ENCODE measurements around the gene DALRD3. TPM values are rescaled to one million over a fixed set of nuclear protein-coding genes. Genes with fewer than 3 reads are reported as not detected.
A peak's percentile ranks its signal among the peaks of the same experiment; 100 is the strongest.

DALRD3 gene
- total RNA-seq, 5 donors from 2014 or later (not counting 1 experiment from before 2014, with no cell fraction given), result 20.8 to 35.1 (median 30.3) TPM

- H3K9me3 Mint-ChIP-seq, result no peaks in the 10 kb centered on the region
- POLR2A ChIA-PET, result interaction anchor here in 1 of 2 donors (1.1 kb wide), 1 partner anchor 13 kb away, joined by 4 read pairs; no protein-coding TSS in a partner anchor
- DNase-seq, result no peak
These were observed 3.3 kb downstream of the DALRD3 start for GRCh38 chr3:49015072-49015471.

DNA sequence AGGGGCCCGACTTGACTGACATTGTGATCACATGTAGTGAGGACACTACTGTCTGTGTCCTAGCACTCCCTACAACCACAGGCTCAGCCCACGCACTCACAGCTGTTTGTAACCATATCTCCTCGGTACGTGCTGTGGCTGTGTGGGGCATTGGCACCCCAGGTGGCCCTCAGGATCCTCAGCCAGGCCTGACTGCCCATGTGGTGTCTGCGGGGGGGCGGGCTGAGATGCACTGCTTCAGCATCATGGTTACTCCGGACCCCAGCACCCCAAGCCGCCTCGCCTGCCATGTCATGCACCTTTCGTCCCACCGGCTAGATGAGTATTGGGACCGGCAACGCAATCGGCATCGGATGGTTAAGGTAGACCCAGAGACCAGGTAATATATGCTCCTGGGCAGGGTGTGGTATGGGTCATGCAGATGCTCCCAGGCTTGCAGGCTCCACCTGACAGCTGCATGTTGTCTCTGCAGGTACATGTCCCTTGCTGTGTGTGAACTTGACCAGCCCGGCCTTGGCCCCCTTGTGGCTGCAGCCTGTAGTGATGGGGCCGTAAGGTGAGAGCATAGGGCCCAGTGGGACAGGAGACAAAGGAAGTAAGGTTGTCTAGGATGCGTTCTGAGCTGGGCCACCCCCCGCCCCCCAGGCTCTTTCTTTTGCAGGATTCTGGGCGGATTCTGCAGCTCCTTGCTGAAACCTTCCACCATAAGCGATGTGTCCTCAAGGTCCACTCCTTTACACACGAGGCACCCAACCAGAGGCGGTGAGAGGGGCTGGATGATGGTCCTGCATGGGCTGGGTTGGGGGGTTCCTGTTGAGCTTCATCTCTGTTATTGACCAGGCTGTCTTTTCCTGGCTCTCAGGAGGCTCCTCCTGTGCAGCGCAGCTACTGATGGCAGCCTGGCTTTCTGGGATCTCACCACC lies 4.4 kb downstream of the DALRD3 start:
- Histone ChIP-seq H3K36me3 (ENCODE audit: control insufficient read depth in 2 of 2, extremely low read depth in 1 of 2, insufficient read depth in 1 of 2, low read length in 1 of 2) (peaks cover 36 to 44% of the 10 kb centered on the region in 2 donors), H3K27ac (ENCODE audit: low read length) (no peak overlapping the region), H3K27me3 (replicated peaks in 1 of 2; ENCODE audit: control insufficient read depth in 2 of 2, extremely low read depth in 1 of 2, insufficient read depth in 2 of 2, low read length in 1 of 2) (no peaks in the 10 kb centered on the region), H3K4me3 (ENCODE audit: control insufficient read depth in 1 of 2, extremely low read depth in 1 of 2, low read length in 1 of 2) (no peak overlapping the region), H3K4me1 (ENCODE audit: control insufficient read depth in 1 of 2, extremely low read depth in 1 of 2, insufficient read depth in 2 of 2, low read length in 2 of 2) (peaks cover 4 to 25% of the 10 kb centered on the region in 2 experiments), H3K9me3 (no peaks in the 10 kb centered on the region)
- ChIA-PET POLR2A (interaction anchor here (0.5 to 1.1 kb wide), 4 partner anchors 14 to 285 kb away, joined by 3 to 7 read pairs (median 5); no protein-coding TSS in a partner anchor), CTCF (interaction anchor here (0.9 to 4.2 kb wide), 4 partner anchors 22 to 27 kb away, joined by 4 to 11 read pairs (median 5); no protein-coding TSS in a partner anchor)
- DNase-seq (peak in 17 of 35 experiments; percentile 19 to 60 (median 37)), ATAC-seq (replicated peaks in 1 of 4) (peak; percentile 26 to 36 (median 31))
- no peaks in the 10 kb centered on the region for H3K27me3 Mint-ChIP-seq
- no peak overlapping the region for H3K27ac Mint-ChIP-seq
- no peak overlapping the region for H3K4me3 Mint-ChIP-seq
- peaks cover 23 to 37% (median 28%) of the 10 kb centered on the region in 3 donors for H3K4me1 Mint-ChIP-seq
- H3K9me3 Mint-ChIP-seq, result no peaks in the 10 kb centered on the region
- 84% methylated on average over 18 of the region's 24 CpGs for WGBS (ENCODE audit: insufficient coverage)
- peaks cover 20% of the 10 kb centered on the region for H3K36me3 Mint-ChIP-seq

More at GRCh38 chr3:49015072-49015471, 3.3 kb downstream of the DALRD3 start:
- no peak overlapping the region for H3K27ac ChIP-seq (ENCODE audit: low read length)
- Mint-ChIP-seq H3K27me3 (no peaks in the 10 kb centered on the region), H3K36me3 (peaks cover 20% of the 10 kb centered on the region), H3K4me1 (peaks cover 26 to 39% (median 32%) of the 10 kb centered on the region in 3 donors), H3K27ac (peak overlapping the region in 1 of 2 donors; percentile 11), H3K4me3 (no peak overlapping the region)
- H3K4me3 ChIP-seq (ENCODE audit: control insufficient read depth in 1 of 2, extremely low read depth in 1 of 2, low read length in 1 of 2), result no peak overlapping the region
- H3K4me1 ChIP-seq (ENCODE audit: control insufficient read depth in 1 of 2, extremely low read depth in 1 of 2, insufficient read depth in 2 of 2, low read length in 2 of 2), result peaks cover 8 to 35% of the 10 kb centered on the region in 2 experiments
- CTCF ChIA-PET, result interaction anchor here in 1 of 2 donors (1.0 to 2.6 kb wide), 3 partner anchors 8 to 28 kb away, joined by 3 to 5 read pairs (median 4); partner anchors contain the start of gene WDR6
- no peak for ATAC-seq (replicated peaks in 1 of 4)
- H3K27me3 ChIP-seq (replicated peaks in 1 of 2; ENCODE audit: control insufficient read depth in 2 of 2, extremely low read depth in 1 of 2, insufficient read depth in 2 of 2, low read length in 1 of 2), result no peaks in the 10 kb centered on the region
- no peaks in the 10 kb centered on the region for H3K9me3 ChIP-seq
- WGBS (ENCODE audit: insufficient coverage), result 95% methylated on average over 4 of the region's 8 CpGs
- peaks cover 36 to 44% of the 10 kb centered on the region in 2 donors for H3K36me3 ChIP-seq (ENCODE audit: control insufficient read depth in 2 of 2, extremely low read depth in 1 of 2, insufficient read depth in 1 of 2, low read length in 1 of 2)

DNA sequence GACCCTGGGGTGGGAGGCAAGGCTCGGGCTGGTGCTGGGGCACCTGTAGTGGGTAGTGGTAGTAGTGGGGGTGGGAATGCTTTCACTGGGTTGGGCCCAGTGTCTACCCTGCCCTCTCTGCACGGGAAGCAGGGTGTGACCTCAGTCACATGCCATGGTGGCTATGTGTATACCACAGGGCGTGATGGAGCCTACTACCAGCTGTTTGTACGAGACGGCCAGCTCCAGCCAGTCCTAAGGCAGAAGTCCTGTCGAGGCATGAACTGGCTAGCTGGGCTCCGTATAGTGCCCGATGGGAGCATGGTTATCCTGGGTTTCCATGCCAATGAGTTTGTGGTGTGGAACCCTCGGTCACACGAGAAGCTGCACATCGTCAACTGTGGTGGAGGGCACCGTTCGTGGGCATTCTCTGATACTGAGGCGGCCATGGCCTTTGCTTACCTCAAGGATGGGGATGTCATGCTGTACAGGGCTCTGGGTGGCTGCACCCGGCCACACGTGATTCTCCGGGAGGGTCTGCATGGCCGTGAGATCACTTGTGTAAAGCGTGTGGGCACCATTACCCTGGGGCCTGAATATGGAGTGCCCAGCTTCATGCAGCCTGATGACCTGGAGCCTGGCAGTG lies 5.2 kb downstream of the DALRD3 start:
- no peak overlapping the region for H3K27ac Mint-ChIP-seq
- DNase-seq (no peak), ATAC-seq (replicated peaks in 1 of 4) (no peak)
- H3K27me3 ChIP-seq (replicated peaks in 1 of 2; ENCODE audit: control insufficient read depth in 2 of 2, extremely low read depth in 1 of 2, insufficient read depth in 2 of 2, low read length in 1 of 2), result no peaks in the 10 kb centered on the region
- ChIA-PET CTCF (interaction anchor here (0.6 to 4.2 kb wide), 3 partner anchors 22 to 60 kb away, joined by 3 to 11 read pairs (median 5); no protein-coding TSS in a partner anchor), POLR2A (interaction anchor here in 1 of 2 donors (0.6 to 1.0 kb wide), 2 partner anchors 18 to 61 kb away, joined by 3 to 6 read pairs; no protein-coding TSS in a partner anchor)
- H3K27ac ChIP-seq (ENCODE audit: low read length), result no peak overlapping the region
- H3K4me3 ChIP-seq (ENCODE audit: control insufficient read depth in 1 of 2, extremely low read depth in 1 of 2, low read length in 1 of 2), result no peak overlapping the region
- peaks cover 28 to 39% (median 28%) of the 10 kb centered on the region in 3 donors for H3K4me1 Mint-ChIP-seq
- WGBS (ENCODE audit: insufficient coverage), result 92% methylated on average over 18 of the region's 19 CpGs
- H3K9me3 ChIP-seq, result no peaks in the 10 kb centered on the region
- H3K27me3 Mint-ChIP-seq, result no peaks in the 10 kb centered on the region
- H3K4me3 Mint-ChIP-seq, result no peak overlapping the region
- peaks cover 20% of the 10 kb centered on the region for H3K36me3 Mint-ChIP-seq
- peaks cover 36 to 44% of the 10 kb centered on the region in 2 donors for H3K36me3 ChIP-seq (ENCODE audit: control insufficient read depth in 2 of 2, extremely low read depth in 1 of 2, insufficient read depth in 1 of 2, low read length in 1 of 2)
- H3K9me3 Mint-ChIP-seq, result no peaks in the 10 kb centered on the region
- peaks cover 2 to 23% of the 10 kb centered on the region in 2 experiments for H3K4me1 ChIP-seq (ENCODE audit: control insufficient read depth in 1 of 2, extremely low read depth in 1 of 2, insufficient read depth in 2 of 2, low read length in 2 of 2)

GRCh38 chr3:49012441-49013017 lies 5.9 kb downstream of the DALRD3 start:
- Histone ChIP-seq H3K36me3 (ENCODE audit: control insufficient read depth in 2 of 2, extremely low read depth in 1 of 2, insufficient read depth in 1 of 2, low read length in 1 of 2) (peaks cover 36 to 44% of the 10 kb centered on the region in 2 donors), H3K9me3 (no peaks in the 10 kb centered on the region), H3K27me3 (replicated peaks in 1 of 2; ENCODE audit: control insufficient read depth in 2 of 2, extremely low read depth in 1 of 2, insufficient read depth in 2 of 2, low read length in 1 of 2) (no peaks in the 10 kb centered on the region), H3K27ac (ENCODE audit: low read length) (no peak overlapping the region), H3K4me1 (ENCODE audit: control insufficient read depth in 1 of 2, extremely low read depth in 1 of 2, insufficient read depth in 2 of 2, low read length in 2 of 2) (peaks cover 2 to 25% of the 10 kb centered on the region in 2 experiments), H3K4me3 (ENCODE audit: control insufficient read depth in 1 of 2, extremely low read depth in 1 of 2, low read length in 1 of 2) (no peak overlapping the region)
- peaks cover 32 to 41% (median 33%) of the 10 kb centered on the region in 3 donors for H3K4me1 Mint-ChIP-seq
- H3K9me3 Mint-ChIP-seq, result no peaks in the 10 kb centered on the region
- WGBS (ENCODE audit: insufficient coverage), result 95% methylated on average over 15 of the region's 17 CpGs
- no peak overlapping the region for H3K27ac Mint-ChIP-seq
- CTCF ChIA-PET, result interaction anchor here (0.6 to 4.2 kb wide), 2 partner anchors 25 to 61 kb away, joined by 3 to 11 read pairs; no protein-coding TSS in a partner anchor
- no peak overlapping the region for H3K4me3 Mint-ChIP-seq
- no peak for ATAC-seq (replicated peaks in 1 of 4)
- no peaks in the 10 kb centered on the region for H3K27me3 Mint-ChIP-seq
- DNase-seq, result no peak
- POLR2A ChIA-PET, result interaction anchor here in 1 of 2 donors (0.6 to 1.0 kb wide), 2 partner anchors 23 to 62 kb away, joined by 3 read pairs; no protein-coding TSS in a partner anchor
- H3K36me3 Mint-ChIP-seq, result peaks cover 20% of the 10 kb centered on the region

- DNase-seq (no peak), ATAC-seq (replicated peaks in 1 of 4) (no peak)
- peaks cover 24 to 25% of the 10 kb centered on the region in 2 donors for H3K36me3 ChIP-seq (ENCODE audit: control insufficient read depth in 2 of 2, extremely low read depth in 1 of 2, insufficient read depth in 1 of 2, low read length in 1 of 2)
- POLR2A ChIA-PET, result interaction anchor here (0.6 to 1.1 kb wide), 2 partner anchors 11 to 20 kb away, joined by 3 to 4 read pairs; partner anchors contain the start of gene IMPDH2 (in 1 of the 2)
- H3K4me3 ChIP-seq (ENCODE audit: control insufficient read depth in 1 of 2, extremely low read depth in 1 of 2, low read length in 1 of 2), result no peak overlapping the region
- CTCF ChIA-PET, result interaction anchor here (0.6 to 4.2 kb wide), 3 partner anchors 10 to 269 kb away, joined by 3 to 11 read pairs (median 4); no protein-coding TSS in a partner anchor
- H3K27ac ChIP-seq (ENCODE audit: low read length), result no peak overlapping the region
- no peaks in the 10 kb centered on the region for H3K9me3 ChIP-seq
- Mint-ChIP-seq H3K27me3 (no peaks in the 10 kb centered on the region), H3K9me3 (no peaks in the 10 kb centered on the region), H3K27ac (peak overlapping the region in 1 of 2 donors; percentile 64), H3K4me1 (peaks cover 34 to 40% (median 39%) of the 10 kb centered on the region in 3 donors), H3K36me3 (peaks cover 8% of the 10 kb centered on the region), H3K4me3 (peak overlapping the region in 1 of 3 donors; percentile 93)
- WGBS (ENCODE audit: insufficient coverage), result 100% methylated on average over 2 of the region's 3 CpGs
- H3K4me1 ChIP-seq (ENCODE audit: control insufficient read depth in 1 of 2, extremely low read depth in 1 of 2, insufficient read depth in 2 of 2, low read length in 2 of 2), result peaks cover 0 to 32% of the 10 kb centered on the region in 2 experiments
- no peaks in the 10 kb centered on the region for H3K27me3 ChIP-seq (replicated peaks in 1 of 2; ENCODE audit: control insufficient read depth in 2 of 2, extremely low read depth in 1 of 2, insufficient read depth in 2 of 2, low read length in 1 of 2)
These were observed 9.0 kb downstream of the DALRD3 start for GRCh38 chr3:49009396-49009795.
